Limb (tissue), 2 donors: ENCODE data around the gene CLEC4F.
"Not testable (repeated sequence)": the region's sequence is repeated elsewhere in the genome, so short reads cannot be mapped to it uniquely, and the experiment has no call there.

ENCODE experiments used
- DNase-seq, 2 donors: peaks; one replicate each; pipeline ENCODE4 v3.0.0-alpha.2; 2016; ENCODE audit errors: extremely low spot score in 2 of 2

CLEC4F gene

DNA sequence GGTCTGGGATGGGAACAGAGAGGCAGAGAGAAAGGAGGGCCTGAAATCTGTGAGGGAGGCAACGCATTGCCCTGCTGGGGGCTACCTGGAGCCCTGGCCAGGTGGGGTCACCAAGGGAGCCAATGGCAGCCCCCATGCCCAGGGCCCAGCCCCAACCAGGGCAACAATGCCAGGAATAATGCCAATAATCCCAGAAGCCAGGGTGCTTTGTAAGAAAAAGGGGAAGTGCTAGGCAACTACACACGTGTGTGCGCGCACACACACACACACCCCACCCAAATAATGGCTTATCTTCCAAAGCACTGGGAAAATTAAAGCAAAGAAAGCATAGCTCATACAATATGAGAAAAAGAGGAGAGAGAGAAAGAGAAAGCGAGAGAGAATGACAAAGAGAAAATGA is 7.0 kb upstream of the CLEC4F start:
- DNase-seq = no peak

DNA sequence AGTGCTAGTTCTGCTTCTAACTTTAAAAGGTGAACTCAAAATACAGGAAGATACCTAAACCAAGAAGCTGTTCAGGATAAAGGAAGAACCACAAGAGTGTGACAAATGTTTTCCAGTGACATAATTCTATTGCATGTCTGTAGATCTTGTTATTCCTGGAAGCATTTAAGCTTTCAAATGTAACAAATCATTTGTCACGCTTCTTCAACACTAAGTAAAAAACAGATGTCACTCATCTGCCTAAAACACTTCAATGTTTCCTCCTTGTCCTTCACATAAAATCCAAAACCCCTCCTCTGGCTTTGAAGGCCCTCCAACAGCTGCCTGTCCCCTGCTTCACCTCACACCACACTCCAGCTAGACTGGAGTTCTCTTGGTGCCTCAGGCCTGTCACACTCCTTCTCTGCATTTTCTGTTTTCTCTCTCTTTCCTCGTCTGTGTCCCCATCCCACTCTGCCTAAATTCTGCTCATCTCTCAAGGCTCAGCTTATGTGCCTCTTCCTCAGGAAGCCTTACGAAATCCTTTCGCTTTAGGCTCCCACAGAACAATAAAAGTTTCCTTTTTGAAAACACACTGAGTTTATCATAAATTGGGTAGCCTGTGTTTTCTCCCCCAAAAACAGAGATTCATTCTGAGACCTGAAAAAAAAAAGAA is 6.4 kb upstream of the CLEC4F start:
- DNase-seq = peak in 1 of 2 donors; percentile 10

DNA sequence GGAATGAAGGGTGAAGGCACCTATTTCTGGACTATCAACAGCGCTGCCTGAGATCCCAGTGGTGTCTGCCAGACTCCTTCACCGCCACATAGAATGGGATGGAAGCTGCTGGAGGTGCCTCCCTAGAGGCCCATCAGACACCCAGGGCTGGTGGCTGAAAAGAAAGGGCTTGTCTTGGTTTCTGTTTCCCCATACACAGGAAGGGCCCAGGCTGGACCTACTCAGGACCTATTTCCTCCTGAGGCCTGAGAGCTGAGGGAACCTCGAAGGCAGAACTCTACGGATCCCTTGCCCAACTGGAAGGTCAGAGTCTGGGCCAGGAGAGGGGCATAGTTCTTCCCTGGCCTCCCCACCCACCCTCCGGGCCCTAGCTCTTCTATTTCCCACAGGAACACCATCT is 2.9 kb upstream of the CLEC4F start:
- no peak for DNase-seq

DNA sequence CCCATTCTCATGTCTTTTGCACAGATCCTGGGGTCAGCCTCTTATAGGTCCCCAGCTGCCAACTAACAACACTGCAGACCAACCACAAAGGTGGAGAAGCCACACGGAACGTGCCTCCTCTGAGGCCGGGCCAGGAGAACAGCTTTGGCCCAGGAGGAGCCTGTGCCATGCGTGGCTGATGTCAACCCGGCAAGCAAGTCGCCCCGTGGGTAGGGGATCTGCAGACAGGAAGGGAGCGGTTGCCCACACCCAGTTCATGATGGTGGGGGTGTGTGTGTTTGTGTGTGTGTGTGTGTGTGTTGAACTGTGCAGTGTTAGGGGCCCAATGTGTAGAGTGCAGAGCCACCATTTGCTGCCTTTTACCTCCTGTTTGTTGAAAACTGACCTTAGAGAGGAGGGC is 2.4 kb upstream of the CLEC4F start:
- DNase-seq = no peak

DNA sequence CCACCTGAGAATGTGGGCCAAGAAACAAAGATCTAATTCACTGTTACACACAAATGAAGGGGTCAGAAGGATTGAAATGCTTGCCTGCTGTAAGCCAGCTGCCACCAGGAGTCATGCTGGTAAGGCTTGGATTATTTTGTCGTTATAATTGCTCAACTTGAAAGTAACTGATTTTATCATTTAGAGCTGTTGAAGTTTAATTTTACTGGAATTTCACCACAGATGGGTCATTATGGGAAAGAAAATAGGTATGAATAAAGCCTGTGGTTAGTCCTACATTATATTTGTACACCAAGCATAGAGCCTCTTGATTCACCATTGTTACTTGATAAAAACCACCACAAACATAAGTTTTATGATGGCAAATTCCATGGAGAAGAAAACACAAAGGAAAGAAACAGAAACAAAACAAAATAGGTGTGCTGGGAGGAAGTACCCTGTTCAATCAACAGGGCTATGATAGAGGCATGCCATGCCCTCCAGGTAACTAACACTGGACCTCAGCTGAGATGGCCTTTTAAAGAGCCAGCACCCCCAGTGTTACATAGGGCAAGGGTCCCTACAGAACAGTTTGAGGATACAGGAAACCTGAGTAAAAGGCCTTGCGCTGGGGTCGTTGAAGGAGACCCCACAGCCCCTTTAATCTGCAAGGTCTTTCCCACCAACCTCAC is 3.0 kb downstream of the CLEC4F start:
- DNase-seq = no peak

DNA sequence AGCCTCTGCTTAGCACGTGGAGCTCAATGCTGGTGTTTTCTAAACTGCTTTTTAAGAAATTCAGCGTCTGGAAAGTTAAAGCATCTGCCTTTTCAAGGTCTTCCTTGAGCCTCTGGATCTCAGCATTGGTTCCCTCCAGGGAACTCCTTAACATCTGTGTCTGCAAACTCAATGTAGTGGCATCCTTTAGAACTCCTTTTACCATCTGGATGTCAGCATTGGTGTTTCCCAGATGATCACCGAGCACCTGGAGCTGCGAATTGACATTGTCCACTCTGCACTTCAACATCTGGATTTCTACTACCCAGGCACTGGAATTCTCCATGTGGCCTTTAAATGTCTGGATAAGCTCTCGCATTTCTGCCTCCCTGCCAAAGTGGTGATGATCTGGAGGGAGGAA is 3.7 kb downstream of the CLEC4F start:
- peak in 1 of 2 donors; percentile 32 for DNase-seq

DNA sequence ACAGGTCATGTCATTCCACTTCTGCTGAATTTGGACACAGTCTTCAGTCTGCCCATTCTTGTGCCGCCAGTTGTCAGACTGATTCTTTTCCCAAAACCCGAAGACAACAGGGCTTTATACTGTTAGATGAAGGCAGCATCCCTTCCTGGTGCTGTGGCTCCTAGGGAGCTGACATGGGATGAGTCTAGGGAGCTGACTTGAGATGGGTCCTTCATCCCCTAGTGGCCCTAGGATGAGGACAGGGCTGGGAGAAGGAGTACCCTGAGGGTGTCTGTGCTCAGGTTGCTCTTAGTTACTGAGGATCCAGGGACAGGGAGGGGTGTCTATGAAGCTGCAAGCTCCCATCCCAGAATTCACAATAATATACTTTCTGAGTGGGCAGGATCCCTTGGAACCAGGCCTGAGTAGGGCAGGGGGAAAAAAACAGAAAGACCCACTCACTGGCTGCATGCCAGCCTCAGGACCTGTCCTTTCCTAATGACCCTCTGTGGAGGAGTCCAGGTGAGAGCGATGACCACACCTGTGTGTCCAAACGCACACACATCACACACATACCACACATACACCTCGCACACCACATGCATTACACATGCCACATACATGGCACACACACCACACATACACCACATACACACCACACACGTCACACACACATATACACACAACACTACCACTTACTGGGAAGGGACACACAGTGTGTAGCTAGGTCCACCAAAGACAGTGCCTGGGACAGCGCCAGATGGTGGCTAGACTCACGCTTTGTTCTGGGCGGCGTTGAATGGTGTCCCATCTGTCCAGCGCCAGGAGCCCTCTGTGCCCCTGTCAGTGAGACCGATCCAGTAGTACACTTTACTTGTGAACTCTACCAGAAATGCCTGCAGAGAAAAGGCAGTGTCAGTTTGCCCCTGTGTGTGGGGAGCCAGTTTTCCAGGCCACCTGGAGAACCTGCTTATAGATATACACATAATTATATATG is 11.1 kb downstream of the CLEC4F start:
- DNase-seq = no peak

DNA sequence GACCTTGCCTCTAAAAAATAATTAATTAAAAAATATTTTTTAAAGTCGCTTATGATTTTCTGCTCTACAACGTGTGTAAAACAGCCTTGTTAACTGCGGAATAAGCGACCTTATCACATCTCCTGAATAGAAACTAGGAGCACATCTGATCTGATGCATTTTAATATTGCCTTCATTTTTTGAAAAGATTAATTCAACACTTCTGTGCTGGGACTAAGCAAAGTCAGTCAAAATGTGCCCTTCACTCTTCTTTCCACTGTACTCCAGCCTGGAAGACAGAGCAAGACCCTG is 12.6 kb downstream of the CLEC4F start:
- DNase-seq = no peak

DNA sequence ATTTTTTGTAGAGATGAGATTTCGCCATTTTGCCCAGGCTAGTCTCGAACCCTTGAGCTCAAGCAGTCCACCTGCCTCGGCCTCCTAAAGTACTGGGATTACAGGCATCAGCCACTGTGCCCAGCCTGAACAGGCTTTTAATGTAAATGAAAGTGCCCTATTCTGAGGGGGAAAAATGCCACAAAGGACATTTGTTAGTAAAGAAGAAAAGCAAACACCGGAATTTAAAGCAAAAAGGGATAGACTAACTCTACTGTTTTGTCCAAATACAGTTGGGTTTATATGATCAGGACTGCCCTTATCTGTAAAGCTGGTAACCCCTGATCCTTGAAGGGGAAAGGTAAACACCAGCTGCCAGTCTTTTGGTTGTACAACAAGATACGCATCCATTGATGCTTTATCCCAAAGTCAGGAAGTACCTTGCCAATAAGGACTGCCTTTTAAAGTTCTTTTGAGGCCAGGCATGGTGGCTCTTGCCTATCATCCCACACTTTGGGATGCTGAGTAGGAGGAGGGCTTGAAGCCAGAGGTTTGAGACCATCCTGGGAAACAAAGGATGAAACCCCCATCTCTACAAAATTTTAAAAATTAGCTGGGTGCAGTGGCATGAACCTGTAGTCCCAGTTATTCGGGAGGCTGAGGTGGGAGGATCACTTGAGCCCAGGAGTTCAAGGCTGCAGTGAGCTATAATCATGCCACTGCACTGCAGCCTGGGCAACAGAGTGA is 13.1 kb downstream of the CLEC4F start:
- DNase-seq = no peak

DNA sequence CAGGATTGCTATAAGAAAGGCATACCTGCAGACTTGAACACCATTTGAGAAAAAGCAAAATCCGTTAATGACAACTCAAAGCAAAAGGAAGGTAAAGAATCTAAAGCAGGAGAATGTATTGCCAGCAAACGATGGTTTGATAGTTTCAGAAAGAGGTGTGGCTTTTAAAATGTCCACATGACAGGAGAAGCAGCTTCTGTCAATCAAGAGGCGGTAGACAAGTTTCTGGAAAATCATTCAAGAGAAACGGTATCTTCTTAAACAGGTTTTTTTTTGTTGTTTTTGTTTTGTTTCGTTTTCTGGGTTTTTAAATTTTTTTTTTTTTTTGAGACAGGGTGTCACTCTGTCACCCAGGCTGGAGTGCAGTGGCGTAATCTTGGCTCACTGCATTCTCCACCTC is 13.8 kb downstream of the CLEC4F start:
- no peak for DNase-seq

DNA sequence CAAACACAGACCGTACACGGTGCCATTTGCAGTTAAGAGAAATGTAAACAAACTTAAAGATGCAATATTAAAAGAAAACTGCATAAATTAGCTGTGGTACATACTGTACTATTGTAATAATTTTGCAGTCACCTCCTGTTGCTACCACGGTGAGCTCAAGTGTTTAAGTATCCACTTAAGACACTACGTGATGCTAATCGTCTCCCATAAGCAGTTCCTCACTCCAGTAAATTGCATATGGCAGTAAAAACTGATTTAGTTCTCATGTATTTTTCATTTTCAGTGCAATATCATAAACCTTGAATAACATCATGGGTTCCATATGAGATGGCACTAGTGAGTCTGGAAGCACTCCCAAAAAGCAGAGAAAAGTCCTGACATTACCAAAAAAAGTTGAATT is 14.4 kb downstream of the CLEC4F start:
- DNase-seq = no peak

DNA sequence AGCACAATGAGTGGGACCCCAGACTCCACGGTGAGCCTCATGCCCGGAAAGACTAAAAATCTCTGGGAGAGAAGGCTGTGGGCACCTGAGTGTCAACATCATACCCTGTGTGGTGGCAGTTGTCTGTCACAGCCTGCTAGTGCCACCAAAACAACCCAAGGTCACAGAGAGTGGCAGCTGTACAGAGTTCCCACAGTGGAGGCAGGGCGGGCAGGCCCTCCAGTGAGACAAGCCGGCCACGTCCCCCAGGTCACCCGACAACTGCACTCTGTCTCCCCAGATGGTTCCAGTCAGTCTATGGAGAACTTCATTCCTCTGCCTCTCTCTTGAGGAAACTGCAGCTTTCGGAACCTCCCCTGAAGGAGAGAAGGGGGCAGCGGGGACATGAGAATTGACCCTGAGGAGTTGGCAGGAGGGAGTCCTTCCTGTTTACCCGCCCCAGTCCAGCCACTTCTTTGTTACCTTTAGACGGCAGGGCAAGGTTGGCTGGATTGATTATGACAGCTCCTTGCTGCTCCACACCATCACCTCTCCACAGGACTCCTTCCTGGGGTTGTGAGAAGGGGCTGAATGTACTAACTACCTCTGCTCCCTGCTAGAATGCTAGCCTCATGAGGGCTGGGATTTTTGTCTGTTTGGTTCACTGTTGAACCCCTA is 18.7 kb downstream of the CLEC4F start:
- no peak for DNase-seq

DNA sequence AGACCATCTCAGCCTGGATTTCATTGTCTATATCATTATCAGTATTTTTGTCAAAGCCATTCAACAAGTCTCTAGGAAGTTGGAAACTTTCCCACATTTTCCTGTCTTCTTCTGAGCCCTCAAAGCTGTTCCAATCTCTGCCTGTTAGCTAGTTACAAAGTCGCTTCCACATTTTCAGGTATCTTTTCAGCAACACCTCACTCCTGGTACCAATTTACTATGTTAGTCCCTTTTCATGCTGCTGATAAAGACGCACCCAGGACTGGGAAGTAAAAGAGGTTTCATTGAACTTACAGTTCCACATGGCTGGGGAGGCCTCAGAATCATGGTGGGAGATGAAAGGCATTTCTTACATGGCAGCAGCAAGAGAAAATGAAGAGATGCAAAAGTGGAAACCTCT is 20.7 kb downstream of the CLEC4F start:
- no peak for DNase-seq

DNA sequence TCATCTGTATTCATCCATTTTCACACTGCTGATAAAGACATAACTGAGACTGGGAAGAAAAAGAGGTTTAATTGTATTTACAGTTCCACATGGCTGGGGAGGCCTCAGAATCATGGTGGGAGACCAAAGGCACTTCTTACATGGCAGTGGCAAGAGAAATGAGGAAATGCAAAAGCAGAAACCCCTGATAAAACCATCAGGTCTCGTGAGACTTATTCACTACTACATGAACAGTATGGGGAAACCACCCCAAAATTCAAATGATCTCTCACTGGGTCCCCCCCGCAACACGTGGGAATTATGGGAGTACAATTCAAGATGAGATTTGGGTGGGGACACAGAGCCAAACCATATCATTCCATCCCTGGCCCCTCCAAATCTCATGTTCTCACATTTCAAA is 22.4 kb downstream of the CLEC4F start:
- DNase-seq = not testable (repeated sequence)

DNA sequence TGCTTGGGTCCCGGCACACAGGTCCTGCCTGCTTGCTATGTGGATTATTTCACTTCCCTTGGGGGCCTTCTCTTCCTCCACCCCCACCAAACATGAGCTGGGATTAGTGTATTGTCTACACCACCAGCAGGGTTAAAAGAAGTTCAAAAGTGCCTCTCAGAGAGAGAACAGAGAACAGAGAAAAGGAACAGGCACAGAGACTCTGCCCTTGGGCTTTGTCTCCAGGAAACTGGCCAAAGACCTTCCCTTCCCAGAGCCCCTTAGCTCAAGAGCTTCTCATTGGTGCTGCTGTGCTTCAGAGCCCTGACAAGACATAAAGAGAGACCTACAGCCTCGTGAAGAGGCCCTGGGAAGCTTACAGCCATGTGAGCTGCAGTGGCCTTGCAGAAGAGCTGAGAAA is 22.9 kb downstream of the CLEC4F start:
- DNase-seq = no peak

DNA sequence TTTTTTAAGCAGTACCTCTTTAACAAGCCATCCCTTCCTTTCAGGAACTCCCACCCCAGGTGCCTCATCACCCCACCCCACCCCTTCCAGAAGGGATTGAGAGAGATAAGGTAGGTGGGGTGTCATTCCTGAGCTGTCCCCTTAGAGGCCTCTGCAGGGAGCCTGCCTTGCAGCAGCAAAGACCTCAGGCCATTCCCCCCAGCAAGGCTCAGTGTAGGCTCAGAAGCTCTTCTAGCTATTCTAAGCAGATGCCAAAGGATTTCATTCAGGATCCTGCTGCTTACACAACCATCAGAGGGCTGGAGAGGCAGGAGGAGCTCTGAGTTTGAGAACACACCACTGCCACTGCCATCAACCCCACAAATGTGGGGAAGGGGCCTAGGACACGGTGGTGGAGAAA is 24.1 kb downstream of the CLEC4F start:
- DNase-seq = no peak

DNA sequence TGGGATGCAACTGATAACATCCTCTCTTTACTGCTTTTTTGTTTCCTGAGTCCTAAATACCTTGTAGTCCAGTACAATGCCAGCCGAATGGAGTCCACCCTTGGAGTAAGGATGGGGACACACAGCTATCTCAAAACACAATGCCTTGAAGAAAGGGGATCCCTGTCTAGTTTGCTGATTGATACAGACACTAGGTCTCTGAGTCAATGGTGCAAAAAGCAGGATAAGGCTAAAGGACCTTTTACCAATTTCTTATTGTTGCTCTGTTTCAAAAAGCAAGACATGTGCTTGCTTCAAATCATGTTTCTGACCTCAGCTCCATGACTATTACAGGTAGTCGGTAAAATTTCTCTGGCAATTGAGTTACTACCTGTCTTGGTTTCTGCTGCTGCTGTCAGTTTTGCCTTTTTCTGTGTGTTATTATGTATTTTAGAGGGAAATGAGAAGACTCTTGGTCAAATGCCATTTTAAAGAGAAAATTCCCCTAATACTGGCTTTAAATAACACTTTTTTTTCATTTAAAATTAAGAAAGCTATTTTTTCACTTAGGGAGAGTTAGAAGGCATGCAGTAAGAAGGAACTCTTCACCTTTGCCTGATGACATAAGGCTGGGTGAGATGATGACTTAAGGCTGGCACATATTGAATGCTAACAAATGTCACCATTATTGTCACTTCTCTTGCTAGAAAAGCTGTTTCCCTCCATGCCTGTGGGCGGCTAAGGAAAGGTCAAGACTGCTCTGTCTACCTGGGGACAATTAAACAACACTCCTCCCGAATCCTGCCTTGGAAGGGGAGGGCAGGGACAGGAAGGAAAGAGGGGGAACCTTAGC is 25.0 kb downstream of the CLEC4F start:
- no peak for DNase-seq

DNA sequence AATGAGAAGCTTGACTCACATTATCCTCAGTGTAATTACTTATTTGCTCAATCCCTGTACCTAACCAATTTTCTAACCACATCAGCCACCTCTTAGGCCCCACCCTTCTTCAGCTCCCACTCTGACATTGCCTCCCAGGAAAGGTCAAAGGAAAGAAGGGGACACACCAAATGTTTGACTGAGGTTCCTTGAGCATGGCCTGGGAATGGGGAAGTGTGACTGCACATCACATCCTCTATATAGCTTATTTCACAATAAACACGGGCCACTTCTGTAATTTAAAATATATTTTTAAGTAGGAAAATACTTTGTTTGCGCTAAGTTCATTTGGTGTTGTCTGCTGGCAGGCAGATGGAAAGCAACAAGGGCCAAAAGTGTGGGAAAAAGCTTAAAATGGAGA is 26.9 kb downstream of the CLEC4F start:
- DNase-seq = no peak

DNA sequence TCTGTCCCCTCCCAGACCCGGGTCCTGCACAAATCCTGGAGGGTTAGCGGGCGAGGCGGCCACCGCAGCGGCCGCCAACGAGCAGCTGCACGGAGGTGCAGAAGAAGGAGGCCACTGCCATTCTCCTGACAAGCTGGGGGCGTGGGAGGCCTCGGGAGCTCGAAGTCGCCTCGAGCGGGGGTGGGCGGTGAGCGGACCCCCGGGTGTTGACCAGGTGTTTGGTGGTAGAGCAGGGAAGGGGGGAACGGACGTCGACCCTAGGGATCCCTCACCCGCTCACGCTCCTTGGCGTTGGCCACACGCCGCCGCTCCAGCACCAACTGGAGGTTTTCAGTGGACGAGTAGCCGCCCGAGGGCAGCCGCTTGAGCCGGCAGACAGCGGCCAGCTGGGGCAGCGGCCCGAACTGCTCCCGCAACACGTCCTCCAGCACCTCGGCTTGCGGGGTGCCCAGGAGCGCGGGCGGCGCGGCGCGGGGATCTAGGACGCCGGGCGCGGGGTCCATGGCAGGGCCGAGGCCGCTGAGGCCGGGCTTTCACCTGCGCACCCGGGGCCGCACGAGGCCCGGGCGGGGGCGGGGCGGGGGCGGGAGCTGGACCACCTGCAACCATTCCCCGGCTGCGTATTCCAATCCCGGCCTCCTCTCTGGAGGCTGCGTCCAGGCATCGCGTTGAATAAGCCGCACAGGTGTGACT is 30.1 kb downstream of the CLEC4F start, which contains the start of gene FIGLA:
Gene FIGLA, minus strand, starts transcription at position 508 of the 693 bp plus-strand sequence. Its CDS starts 5 bp downstream, at position 503.
- peak in 1 of 2 donors; percentile 53 for DNase-seq
